ENCODE measurements around the gene SERPINA3. TPM values are rescaled to one million over a fixed set of nuclear protein-coding genes. Genes with fewer than 3 reads are reported as not detected.

Gene SERPINA3
- total RNA-seq, 1 donor = not detected

DNA sequence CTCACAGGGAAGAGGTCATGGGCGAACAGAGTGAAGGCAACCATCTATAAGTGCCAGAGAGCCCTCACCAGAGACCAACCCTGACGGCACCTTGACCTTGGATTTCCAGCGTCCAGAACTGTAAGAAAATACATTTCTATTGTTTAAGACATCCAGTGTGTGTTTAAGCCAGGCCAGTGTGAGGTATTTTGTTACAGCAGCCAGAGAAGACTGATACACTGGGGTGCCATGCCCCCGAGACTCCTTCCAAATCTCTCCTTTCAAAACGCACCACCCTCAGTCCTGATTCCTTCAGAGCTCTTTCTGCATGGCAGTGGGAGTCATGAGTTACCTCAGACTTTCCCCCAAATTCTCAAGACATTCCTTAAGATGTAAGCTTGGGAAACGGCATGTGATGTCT, 33.5 kb upstream of the SERPINA3 start:
- Histone ChIP-seq H3K9me3 (ENCODE audit: low read depth, low read length) (no peaks in the 10 kb centered on the region), H3K4me1 (ENCODE audit: insufficient read depth, low read length) (no peaks in the 10 kb centered on the region), H3K4me3 (ENCODE audit: low read length) (no peak overlapping the region), H3K27me3 (ENCODE audit: insufficient read depth, low read length) (no peaks in the 10 kb centered on the region)

- Histone ChIP-seq H3K4me3 (ENCODE audit: low read length) (no peak within 1 kb of the TSS), H3K9me3 (ENCODE audit: low read depth, low read length) (no peaks in the 10 kb centered on the region), H3K4me1 (ENCODE audit: insufficient read depth, low read length) (no peaks in the 10 kb centered on the region), H3K27me3 (ENCODE audit: insufficient read depth, low read length) (no peaks in the 10 kb centered on the region)
Measured at GRCh38 chr14:94581127-94581999, 30.8 kb upstream of the SERPINA3 start, which contains the start of gene SERPINA5. TSS of gene SERPINA5 (plus strand) at chr14:94581426. CDS start at chr14:94587363, 5,937 bp downstream.

GRCh38 chr14:94582199-94582750, 29.9 kb upstream of the SERPINA3 start:
- H3K4me1 ChIP-seq (ENCODE audit: insufficient read depth, low read length) = no peaks in the 10 kb centered on the region
- no peaks in the 10 kb centered on the region for H3K27me3 ChIP-seq (ENCODE audit: insufficient read depth, low read length)
- no peak overlapping the region for H3K4me3 ChIP-seq (ENCODE audit: low read length)
- H3K9me3 ChIP-seq (ENCODE audit: low read depth, low read length) = no peaks in the 10 kb centered on the region

- no peaks in the 10 kb centered on the region for H3K27me3 ChIP-seq (ENCODE audit: insufficient read depth, low read length)
- H3K9me3 ChIP-seq (ENCODE audit: low read depth, low read length) = no peaks in the 10 kb centered on the region
- no peaks in the 10 kb centered on the region for H3K4me1 ChIP-seq (ENCODE audit: insufficient read depth, low read length)
- H3K4me3 ChIP-seq (ENCODE audit: low read length) = no peak overlapping the region
Measured at GRCh38 chr14:94582851-94583250, 29.3 kb upstream of the SERPINA3 start.

GRCh38 chr14:94583557-94583956, 28.6 kb upstream of the SERPINA3 start:
- Histone ChIP-seq H3K27me3 (ENCODE audit: insufficient read depth, low read length) (no peaks in the 10 kb centered on the region), H3K4me1 (ENCODE audit: insufficient read depth, low read length) (no peaks in the 10 kb centered on the region), H3K4me3 (ENCODE audit: low read length) (no peak overlapping the region), H3K9me3 (ENCODE audit: low read depth, low read length) (no peaks in the 10 kb centered on the region)

DNA sequence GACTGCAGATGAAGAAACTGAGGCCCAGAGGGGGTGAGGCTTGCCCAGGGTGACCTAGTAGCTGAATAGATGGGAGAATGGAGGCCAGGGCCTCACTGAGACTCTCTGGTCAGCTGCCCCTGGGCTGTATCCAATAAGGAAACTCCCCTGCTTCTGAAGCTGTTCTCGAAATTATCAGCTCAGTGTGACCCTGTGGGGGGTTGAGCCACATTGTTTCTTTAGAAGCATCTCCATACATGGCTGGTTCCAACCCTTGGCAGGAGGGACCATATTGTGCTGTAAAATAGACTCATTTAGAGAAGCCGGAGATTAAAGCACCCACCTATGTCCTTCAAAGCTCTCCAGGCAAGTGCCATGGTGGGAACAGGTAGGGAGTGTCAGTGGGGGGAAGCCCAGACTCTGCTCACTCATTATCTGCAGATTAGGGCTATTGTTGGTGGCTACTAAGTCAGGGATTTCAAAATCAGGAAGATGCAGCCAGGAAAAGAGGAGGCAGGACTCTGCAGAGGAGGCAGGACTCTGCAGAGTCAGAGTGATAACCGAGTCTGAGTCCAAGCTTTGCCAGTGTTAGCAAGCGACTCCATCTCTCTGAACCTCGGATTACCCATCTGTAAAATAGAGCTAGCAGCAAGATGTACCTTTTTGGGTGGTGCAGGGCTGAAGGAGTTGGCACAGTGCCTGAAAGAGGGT, 27.5 kb upstream of the SERPINA3 start:
- H3K9me3 ChIP-seq (ENCODE audit: low read depth, low read length) = no peaks in the 10 kb centered on the region
- no peaks in the 10 kb centered on the region for H3K27me3 ChIP-seq (ENCODE audit: insufficient read depth, low read length)

GRCh38 chr14:94586635-94587034, 25.6 kb upstream of the SERPINA3 start:
- no peaks in the 10 kb centered on the region for H3K4me1 ChIP-seq (ENCODE audit: insufficient read depth, low read length)
- no peak overlapping the region for H3K4me3 ChIP-seq (ENCODE audit: low read length)
- no peaks in the 10 kb centered on the region for H3K9me3 ChIP-seq (ENCODE audit: low read depth, low read length)
- no peaks in the 10 kb centered on the region for H3K27me3 ChIP-seq (ENCODE audit: insufficient read depth, low read length)

More for the DNA sequence above, 27.5 kb upstream of the SERPINA3 start:
- Histone ChIP-seq H3K4me1 (ENCODE audit: insufficient read depth, low read length) (no peaks in the 10 kb centered on the region), H3K4me3 (ENCODE audit: low read length) (no peak overlapping the region)

DNA sequence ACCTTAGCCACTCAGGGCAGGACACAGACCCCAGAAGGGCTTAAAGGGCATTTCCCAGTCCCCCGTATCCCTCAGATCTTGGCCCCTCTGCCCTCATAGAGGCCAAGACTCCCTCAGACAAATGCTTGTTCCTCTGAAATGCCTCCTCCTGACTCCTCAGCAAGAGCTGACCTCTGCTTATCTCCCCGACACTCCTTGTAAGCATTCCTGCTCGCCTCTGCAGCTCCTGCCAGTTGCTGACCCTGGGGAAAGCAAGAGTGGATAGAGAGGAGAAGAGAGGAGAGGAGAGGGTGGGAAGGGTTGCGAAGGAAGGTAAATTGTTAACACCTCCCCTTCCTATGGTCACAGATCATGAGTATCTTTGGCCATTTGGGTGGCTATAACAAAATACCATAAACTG, 23.9 kb upstream of the SERPINA3 start:
- no peaks in the 10 kb centered on the region for H3K27me3 ChIP-seq (ENCODE audit: insufficient read depth, low read length)
- H3K4me3 ChIP-seq (ENCODE audit: low read length) = no peak overlapping the region
- H3K4me1 ChIP-seq (ENCODE audit: insufficient read depth, low read length) = no peaks in the 10 kb centered on the region
- H3K9me3 ChIP-seq (ENCODE audit: low read depth, low read length) = no peaks in the 10 kb centered on the region

- Histone ChIP-seq H3K27me3 (ENCODE audit: insufficient read depth, low read length) (no peaks in the 10 kb centered on the region), H3K4me1 (ENCODE audit: insufficient read depth, low read length) (no peaks in the 10 kb centered on the region), H3K4me3 (ENCODE audit: low read length) (no peak overlapping the region), H3K9me3 (ENCODE audit: low read depth, low read length) (no peaks in the 10 kb centered on the region)
Measured at GRCh38 chr14:94591073-94591472, 21.1 kb upstream of the SERPINA3 start.

DNA sequence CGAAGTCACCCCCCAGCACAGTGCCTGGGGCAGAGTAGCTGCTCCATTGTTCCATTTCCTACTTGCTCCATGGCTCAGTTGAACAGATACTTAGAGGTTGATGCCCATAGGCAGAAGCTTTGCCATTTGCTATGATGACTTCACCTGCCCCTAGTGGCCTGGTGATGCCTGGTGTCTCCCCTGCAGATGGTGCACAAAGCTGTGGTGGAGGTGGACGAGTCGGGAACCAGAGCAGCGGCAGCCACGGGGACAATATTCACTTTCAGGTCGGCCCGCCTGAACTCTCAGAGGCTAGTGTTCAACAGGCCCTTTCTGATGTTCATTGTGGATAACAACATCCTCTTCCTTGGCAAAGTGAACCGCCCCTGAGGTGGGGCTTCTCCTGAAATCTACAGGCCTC, 20.3 kb upstream of the SERPINA3 start:
- Histone ChIP-seq H3K9me3 (ENCODE audit: low read depth, low read length) (no peaks in the 10 kb centered on the region), H3K27me3 (ENCODE audit: insufficient read depth, low read length) (no peaks in the 10 kb centered on the region), H3K4me3 (ENCODE audit: low read length) (no peak overlapping the region), H3K4me1 (ENCODE audit: insufficient read depth, low read length) (no peaks in the 10 kb centered on the region)

GRCh38 chr14:94592457-94592856, 19.7 kb upstream of the SERPINA3 start:
- Histone ChIP-seq H3K4me1 (ENCODE audit: insufficient read depth, low read length) (no peaks in the 10 kb centered on the region), H3K9me3 (ENCODE audit: low read depth, low read length) (no peaks in the 10 kb centered on the region), H3K27me3 (ENCODE audit: insufficient read depth, low read length) (no peaks in the 10 kb centered on the region), H3K4me3 (ENCODE audit: low read length) (no peak overlapping the region)

DNA sequence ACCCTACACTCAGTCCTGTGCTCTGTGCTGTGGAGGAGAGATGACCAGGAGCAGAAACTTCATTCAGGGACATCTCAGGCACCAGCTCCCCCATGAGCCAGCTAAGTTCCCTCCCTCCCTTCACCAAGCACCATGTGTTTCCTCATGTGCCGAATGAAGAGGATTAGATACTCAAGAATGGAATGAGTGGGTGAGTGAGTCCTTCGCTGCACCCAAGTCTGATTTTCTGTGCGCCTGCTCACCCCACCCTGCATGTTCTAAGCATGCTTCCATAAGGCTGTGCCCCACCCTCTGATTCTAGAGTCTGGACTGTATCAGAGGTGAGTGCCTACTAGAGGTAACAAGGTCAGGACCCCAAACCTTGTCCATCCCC, 18.8 kb upstream of the SERPINA3 start:
- Histone ChIP-seq H3K27me3 (ENCODE audit: insufficient read depth, low read length) (no peaks in the 10 kb centered on the region), H3K9me3 (ENCODE audit: low read depth, low read length) (no peaks in the 10 kb centered on the region), H3K4me1 (ENCODE audit: insufficient read depth, low read length) (no peaks in the 10 kb centered on the region), H3K4me3 (ENCODE audit: low read length) (no peak overlapping the region)

- no peak overlapping the region for H3K4me3 ChIP-seq (ENCODE audit: low read length)
- no peaks in the 10 kb centered on the region for H3K4me1 ChIP-seq (ENCODE audit: insufficient read depth, low read length)
- no peaks in the 10 kb centered on the region for H3K27me3 ChIP-seq (ENCODE audit: insufficient read depth, low read length)
- no peaks in the 10 kb centered on the region for H3K9me3 ChIP-seq (ENCODE audit: low read depth, low read length)
Measured at GRCh38 chr14:94593749-94594431, 18.3 kb upstream of the SERPINA3 start.

DNA sequence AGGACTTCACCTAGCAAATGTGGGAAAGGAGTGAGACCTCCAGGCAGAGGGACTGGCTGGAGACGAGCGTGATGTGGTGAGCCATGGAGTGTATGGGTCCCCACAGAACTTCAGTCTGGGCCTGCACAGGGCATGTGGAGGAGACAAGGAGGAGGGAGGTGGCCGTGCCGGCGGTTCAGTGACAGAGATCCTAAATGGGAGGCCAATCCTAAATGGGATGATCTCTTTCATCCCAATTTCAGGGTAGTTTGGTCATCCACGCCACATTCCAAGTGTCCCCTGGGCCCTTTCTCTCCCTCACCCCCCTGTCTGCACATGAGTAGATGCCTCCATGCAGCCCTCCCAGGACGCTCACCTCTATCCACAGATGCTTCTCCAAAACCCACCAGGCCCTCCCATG, 17.8 kb upstream of the SERPINA3 start:
- no peaks in the 10 kb centered on the region for H3K9me3 ChIP-seq (ENCODE audit: low read depth, low read length)
- H3K27me3 ChIP-seq (ENCODE audit: insufficient read depth, low read length) = no peaks in the 10 kb centered on the region
- H3K4me3 ChIP-seq (ENCODE audit: low read length) = no peak overlapping the region
- H3K4me1 ChIP-seq (ENCODE audit: insufficient read depth, low read length) = no peaks in the 10 kb centered on the region

DNA sequence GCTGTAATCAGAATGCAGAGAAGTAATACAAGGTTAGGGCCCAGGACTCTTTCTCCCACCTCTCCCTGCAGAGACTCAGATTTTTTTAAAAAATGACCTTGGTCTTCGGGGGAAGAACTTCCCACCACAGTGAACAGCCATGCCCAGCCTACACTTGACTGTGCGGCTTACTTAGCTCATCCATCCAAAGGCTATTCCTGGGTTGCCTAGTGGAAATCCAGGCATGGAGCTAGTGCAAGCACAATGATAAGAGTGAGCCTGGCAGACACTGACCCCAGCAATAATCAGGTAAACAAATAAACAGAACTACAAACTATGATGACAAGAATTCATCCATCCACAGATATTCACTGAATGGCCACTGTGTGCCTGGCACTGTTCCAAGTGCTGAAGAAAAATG, 16.3 kb upstream of the SERPINA3 start:
- no peaks in the 10 kb centered on the region for H3K27me3 ChIP-seq (ENCODE audit: insufficient read depth, low read length)
- H3K4me3 ChIP-seq (ENCODE audit: low read length) = no peak overlapping the region
- no peaks in the 10 kb centered on the region for H3K9me3 ChIP-seq (ENCODE audit: low read depth, low read length)
- H3K4me1 ChIP-seq (ENCODE audit: insufficient read depth, low read length) = no peaks in the 10 kb centered on the region

Data from mononuclear cell (primary cell).